Stimulated activated CD4-positive, alpha-beta T cell treated with anti-CD3 and anti-CD28 coated beads, TNF-alpha, amount 100 ng/mL, for 24 hours (primary cell): ENCODE results near the gene YTHDF1.
"Not testable (repeated sequence)": the region's sequence is repeated elsewhere in the genome, so short reads cannot be mapped to it uniquely, and the experiment has no call there.

Experiments
- DNase-seq, 3 experiments: peaks; one replicate each; pipeline ENCODE4 v3.0.0-alpha.2; 2020; ENCODE audit warnings: low read depth in 3 of 3

The YTHDF1 gene

GRCh38 chr20:63216041-63216848, at the start of gene YTHDF1:
Gene YTHDF1, minus strand, starts transcription at chr20:63216131. Its CDS starts 239 bp downstream, at chr20:63215892.
- DNase-seq: peak; percentile 88 to 96 (median 94)

DNA sequence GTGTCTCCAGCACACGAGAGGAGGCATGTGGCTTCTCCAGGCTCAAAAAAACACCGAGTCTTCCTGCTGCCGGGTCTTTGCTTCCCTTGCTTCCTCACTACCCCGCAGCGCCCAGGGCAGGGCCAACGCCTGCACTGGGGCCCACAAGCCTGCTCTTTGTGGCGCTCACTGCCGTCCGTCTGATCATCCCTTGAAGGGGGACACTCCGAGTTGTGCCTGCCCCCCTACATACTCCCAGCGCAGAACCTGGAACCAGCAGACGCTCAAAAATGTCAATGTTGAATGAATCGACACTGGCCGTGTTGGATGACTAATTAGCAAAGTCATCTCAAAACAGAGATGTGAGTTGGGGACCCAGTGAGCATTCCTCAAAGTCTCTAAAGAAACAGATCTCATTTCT, 48.6 kb upstream of the YTHDF1 start:
- DNase-seq: no peak

GRCh38 chr20:63264000-63264399, 48.1 kb upstream of the YTHDF1 start:
- no peak for DNase-seq

- DNase-seq: no peak
Measured at GRCh38 chr20:63262836-63263235, 46.9 kb upstream of the YTHDF1 start.

- no peak for DNase-seq
Measured at GRCh38 chr20:63261795-63262528, 46.0 kb upstream of the YTHDF1 start.

GRCh38 chr20:63261060-63261794, 45.3 kb upstream of the YTHDF1 start:
- no peak for DNase-seq

DNA sequence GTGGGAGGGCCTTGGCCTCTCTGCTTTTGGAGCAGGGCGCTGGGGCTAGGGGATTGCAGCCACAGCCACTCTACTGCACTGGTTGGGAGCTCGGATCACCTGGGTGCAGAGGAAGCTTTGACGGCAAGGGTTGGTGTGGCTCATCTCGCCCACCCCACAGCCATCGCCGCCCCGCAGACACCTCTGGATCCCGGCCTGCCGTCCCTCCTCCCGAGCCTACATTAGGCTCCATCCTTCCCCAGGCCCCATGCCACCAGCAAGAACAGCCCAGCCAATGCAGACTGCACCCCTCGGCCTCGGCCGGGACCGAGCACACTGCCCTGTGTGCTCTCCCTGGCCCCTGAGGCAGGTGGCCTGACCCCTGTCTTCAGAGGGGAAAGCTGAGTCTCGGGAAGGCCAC, 44.6 kb upstream of the YTHDF1 start:
- DNase-seq: no peak

GRCh38 chr20:63259734-63260460, 44.0 kb upstream of the YTHDF1 start:
- DNase-seq: no peak

GRCh38 chr20:63258781-63259180, 42.9 kb upstream of the YTHDF1 start:
- no peak for DNase-seq

DNA sequence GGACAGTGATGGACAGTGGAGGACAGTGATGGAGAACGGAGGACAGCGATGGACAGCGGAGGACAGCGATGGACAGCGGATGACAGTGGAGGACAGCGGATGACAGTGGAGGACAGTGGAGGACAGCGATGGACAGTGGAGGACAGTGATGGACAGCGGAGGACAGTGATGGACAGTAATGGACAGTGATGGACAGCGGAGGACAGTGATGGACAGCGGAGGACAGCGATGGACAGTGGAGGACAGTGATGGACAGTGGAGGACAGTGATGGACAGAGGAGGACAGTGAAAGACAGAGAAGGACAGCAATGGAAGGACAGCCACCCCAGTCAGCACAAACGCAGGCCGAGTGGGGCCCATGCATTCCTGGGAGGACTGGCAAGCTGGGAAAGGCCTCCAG, 41.7 kb upstream of the YTHDF1 start:
- DNase-seq: no peak

DNA sequence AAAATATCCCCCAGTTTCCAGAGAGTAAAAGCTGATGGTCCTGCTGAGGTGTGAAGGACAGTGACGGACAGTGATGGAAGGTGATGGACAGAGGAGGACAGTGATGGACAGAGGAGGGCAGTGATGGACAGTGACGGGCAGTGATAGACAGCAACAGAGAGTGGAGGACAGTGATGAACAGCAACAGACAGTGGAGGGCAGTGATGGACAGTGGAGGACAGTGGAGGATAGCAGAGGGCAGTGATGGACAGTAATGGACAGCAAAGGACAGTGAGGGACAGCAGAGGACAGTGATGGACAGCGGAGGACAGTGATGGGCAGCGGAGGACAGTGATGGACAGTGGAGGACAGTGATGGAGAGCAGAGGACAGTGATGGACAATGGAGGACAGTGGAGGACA, 41.0 kb upstream of the YTHDF1 start:
- no peak for DNase-seq

GRCh38 chr20:63255931-63256704, 40.2 kb upstream of the YTHDF1 start:
- no peak for DNase-seq

GRCh38 chr20:63254606-63255384, 38.9 kb upstream of the YTHDF1 start:
- DNase-seq: no peak

DNA sequence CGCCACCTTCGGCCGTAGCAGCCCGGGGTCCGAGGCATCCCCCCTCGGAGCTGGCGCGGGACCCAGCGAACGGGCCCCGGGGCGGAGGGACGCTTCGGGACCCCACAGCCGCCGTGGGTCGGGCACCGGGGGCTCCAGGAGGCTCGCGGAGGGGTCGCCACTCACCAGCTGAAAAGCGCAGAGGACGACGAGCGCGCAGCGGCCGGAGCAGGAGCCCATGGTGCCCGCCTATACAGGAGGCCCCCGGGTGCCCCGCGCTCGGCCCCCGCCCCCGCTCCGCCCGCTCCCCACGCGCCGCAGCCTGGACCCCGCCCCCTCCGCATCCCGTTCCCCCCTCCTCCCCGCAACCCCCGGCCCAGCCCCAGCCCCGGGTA, 38.3 kb upstream of the YTHDF1 start, which contains the start of gene NKAIN4:
NKAIN4 (minus strand) TSS at position 232 of the 374 bp plus-strand sequence; CDS start at position 219, 13 bp downstream.
- no peak for DNase-seq

- DNase-seq: no peak
Measured at GRCh38 chr20:63253438-63254231, 37.7 kb upstream of the YTHDF1 start.

DNA sequence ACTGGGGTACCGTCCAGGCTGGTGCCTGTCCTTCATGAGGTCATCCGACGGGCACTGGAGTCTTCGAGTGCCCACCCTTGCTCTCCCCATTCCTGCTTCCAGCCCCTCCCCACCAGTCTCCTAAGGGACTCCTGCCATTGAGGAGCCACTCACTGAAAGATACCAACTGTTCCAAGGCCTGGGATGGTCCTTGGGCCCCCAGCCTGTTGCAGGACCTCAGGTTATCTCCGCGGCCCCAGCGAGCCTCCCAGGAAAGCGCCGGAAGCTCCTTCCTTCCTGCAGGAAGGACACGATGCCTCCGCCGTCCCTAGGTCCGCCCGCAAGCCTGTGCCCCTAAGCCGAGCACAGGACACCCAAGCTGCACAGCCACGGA, 37.1 kb upstream of the YTHDF1 start:
- DNase-seq: no peak

DNA sequence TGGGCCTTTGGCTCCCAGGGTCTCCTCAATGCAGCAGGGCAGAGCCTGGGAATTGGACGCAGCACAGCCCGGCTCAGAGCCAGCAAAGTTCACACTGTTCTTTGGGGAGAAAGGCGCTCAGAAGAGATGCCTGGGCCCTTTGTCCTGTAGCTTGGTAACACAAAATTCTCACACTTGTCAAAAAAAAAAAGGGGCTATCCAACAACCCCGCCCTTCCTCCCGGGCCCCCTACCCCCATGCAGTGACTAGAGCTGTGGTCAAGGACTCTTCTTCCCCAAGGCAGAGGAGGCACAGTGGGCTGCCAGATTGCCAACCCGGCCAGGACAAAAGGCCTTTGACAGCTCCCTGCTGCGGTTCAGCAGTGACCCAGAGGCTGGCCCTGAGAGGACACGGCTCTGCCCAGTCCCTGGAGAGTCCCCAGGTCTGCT, 36.4 kb upstream of the YTHDF1 start:
- DNase-seq: no peak

GRCh38 chr20:63251350-63251749, 35.4 kb upstream of the YTHDF1 start:
- not testable (repeated sequence) for DNase-seq

GRCh38 chr20:63249891-63250290, 34.0 kb upstream of the YTHDF1 start:
- no peak for DNase-seq
